ENCODE results near the gene LRP8.

The LRP8 gene

GRCh38 chr1:53256511-53257453, 71.1 kb downstream of the LRP8 start:
- no peak for DNase-seq

- no peak for DNase-seq
Measured at GRCh38 chr1:53255031-53255430, 72.8 kb downstream of the LRP8 start.

- DNase-seq = no peak
Measured at GRCh38 chr1:53254011-53254640, 73.7 kb downstream of the LRP8 start.

GRCh38 chr1:53250325-53250724, 77.5 kb downstream of the LRP8 start:
- DNase-seq = no peak

- no peak for DNase-seq
Measured at GRCh38 chr1:53249706-53250105, 78.2 kb downstream of the LRP8 start.

- no peak for DNase-seq
Measured at GRCh38 chr1:53246261-53247134, 81.4 kb downstream of the LRP8 start.

- DNase-seq = no peak
Measured at GRCh38 chr1:53244141-53244540, 83.7 kb downstream of the LRP8 start.

- DNase-seq = no peak
Measured at GRCh38 chr1:53242381-53242780, 85.5 kb downstream of the LRP8 start.

GRCh38 chr1:53241828-53242227, 86.0 kb downstream of the LRP8 start:
- no peak for DNase-seq

GRCh38 chr1:53238197-53239155, 89.4 kb downstream of the LRP8 start, which contains the start of gene MAGOH:
MAGOH (minus strand) TSS chr1:53238518; CDS start chr1:53238448, 70 bp downstream.
- peak; percentile 94 to 97 for DNase-seq

- no peak for DNase-seq
Measured at GRCh38 chr1:53237638-53238037, 90.2 kb downstream of the LRP8 start.

- no peak for DNase-seq
Measured at GRCh38 chr1:53220962-53221286, 106.9 kb downstream of the LRP8 start.

GRCh38 chr1:53220171-53220961, 107.5 kb downstream of the LRP8 start, which contains the start of gene CZIB:
CZIB (minus strand) TSS chr1:53220634; CDS start chr1:53220575, 59 bp downstream.
- DNase-seq = peak; percentile 87 to 93

GRCh38 chr1:53219711-53220110, 108.2 kb downstream of the LRP8 start:
- no peak for DNase-seq

- no peak for DNase-seq
Measured at GRCh38 chr1:53218201-53218600, 109.7 kb downstream of the LRP8 start.

GRCh38 chr1:53214376-53214940, 113.4 kb downstream of the LRP8 start:
- DNase-seq = no peak

- DNase-seq = no peak
Measured at GRCh38 chr1:53210954-53211353, 116.9 kb downstream of the LRP8 start.

GRCh38 chr1:53210352-53210751, 117.5 kb downstream of the LRP8 start:
- no peak for DNase-seq

- DNase-seq = no peak
Measured at GRCh38 chr1:53207726-53208125, 120.1 kb downstream of the LRP8 start.

GRCh38 chr1:53206735-53207379, 121.0 kb downstream of the LRP8 start:
- DNase-seq = peak in 1 of 2 donors; percentile 35
